Measurements from ENCODE around the gene PDE4D. TPM values are rescaled to one million over a fixed set of nuclear protein-coding genes. Genes with fewer than 3 reads are reported as not detected.

PDE4D gene
- total and polyA plus RNA-seq, 4 donors: 12.8 to 167 (median 44.5) TPM

- 98 to 100% methylated on average over 1 of the region's 1 CpG for WGBS, 2 donors
- ATAC-seq (ENCODE audit: insufficient read depth, low FRiP score): no peak
- Histone ChIP-seq H3K36me3 (ENCODE audit: control insufficient read depth in 4 of 4, insufficient read depth in 4 of 4, low read length in 4 of 4) (peaks cover 0 to 2% (median 0%) of the 10 kb centered on the region in 4 donors), H3K27ac (ENCODE audit: low read depth in 1 of 2, low read length in 1 of 2) (no peak overlapping the region), H3K9ac (ENCODE audit: insufficient read depth in 1 of 2, low read length in 2 of 2) (no peak overlapping the region), H3K27me3 (ENCODE audit: control insufficient read depth in 3 of 3, insufficient read depth in 3 of 3, low read length in 2 of 3) (no peaks in the 10 kb centered on the region), H3K4me3 (no peak overlapping the region), H3K4me1 (ENCODE audit: control insufficient read depth in 5 of 5, insufficient read depth in 5 of 5, low read length in 5 of 5) (peaks cover 0 to under 1% (median 0%) of the 10 kb centered on the region in 5 donors), H3K9me3 (ENCODE audit: control insufficient read depth in 4 of 4, insufficient read depth in 3 of 4, low read length in 3 of 4) (peaks cover 0 to 2% (median 0%) of the 10 kb centered on the region in 4 donors)
- DNase-seq: no peak
- TF ChIP-seq, protein P1, sequence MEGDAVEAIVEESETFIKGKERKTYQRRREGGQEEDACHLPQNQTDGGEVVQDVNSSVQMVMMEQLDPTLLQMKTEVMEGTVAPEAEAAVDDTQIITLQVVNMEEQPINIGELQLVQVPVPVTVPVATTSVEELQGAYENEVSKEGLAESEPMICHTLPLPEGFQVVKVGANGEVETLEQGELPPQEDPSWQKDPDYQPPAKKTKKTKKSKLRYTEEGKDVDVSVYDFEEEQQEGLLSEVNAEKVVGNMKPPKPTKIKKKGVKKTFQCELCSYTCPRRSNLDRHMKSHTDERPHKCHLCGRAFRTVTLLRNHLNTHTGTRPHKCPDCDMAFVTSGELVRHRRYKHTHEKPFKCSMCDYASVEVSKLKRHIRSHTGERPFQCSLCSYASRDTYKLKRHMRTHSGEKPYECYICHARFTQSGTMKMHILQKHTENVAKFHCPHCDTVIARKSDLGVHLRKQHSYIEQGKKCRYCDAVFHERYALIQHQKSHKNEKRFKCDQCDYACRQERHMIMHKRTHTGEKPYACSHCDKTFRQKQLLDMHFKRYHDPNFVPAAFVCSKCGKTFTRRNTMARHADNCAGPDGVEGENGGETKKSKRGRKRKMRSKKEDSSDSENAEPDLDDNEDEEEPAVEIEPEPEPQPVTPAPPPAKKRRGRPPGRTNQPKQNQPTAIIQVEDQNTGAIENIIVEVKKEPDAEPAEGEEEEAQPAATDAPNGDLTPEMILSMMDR (IDR thresholded peaks at IDR 0.05; ENCODE audit: control extremely low read depth, extremely low read depth): no peak
These were observed 173.5 kb downstream of the PDE4D start for GRCh38 chr5:59720063-59720462.

DNA sequence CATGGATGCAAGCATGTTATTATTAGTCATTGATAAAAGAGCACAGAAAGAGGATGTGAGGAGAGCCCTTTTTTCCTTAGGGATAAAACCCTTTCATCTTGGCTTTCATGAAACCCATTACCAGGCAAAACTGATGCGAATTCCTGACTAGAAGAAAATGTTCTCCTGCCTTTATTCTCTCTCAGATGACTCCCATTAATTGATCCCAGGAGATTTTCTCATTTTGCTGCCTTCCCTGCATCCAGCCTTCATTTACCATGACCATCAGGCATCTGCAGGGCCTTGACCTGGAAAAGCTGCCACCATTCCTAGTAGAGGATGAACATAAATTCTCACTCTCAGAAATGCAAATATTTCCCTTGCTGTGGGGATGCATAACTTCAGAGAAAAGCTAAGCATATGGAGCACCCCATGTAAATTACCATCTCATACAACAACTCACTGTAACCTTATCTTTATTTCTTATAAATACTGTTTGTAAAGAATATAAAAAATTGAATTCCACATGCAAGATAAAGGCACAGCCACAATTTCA is 176.5 kb downstream of the PDE4D start:
- no peak for DNase-seq
- H3K36me3 ChIP-seq (ENCODE audit: control insufficient read depth in 4 of 4, insufficient read depth in 4 of 4, low read length in 4 of 4): peaks cover 0 to 6% (median 1%) of the 10 kb centered on the region in 4 donors

GRCh38 chr5:59716029-59716428 is 177.5 kb downstream of the PDE4D start:
- no peak for DNase-seq
- 90 to 92% methylated on average over 9 of the region's 9 CpGs for WGBS, 2 donors
- Histone ChIP-seq H3K4me3 (no peak overlapping the region), H3K27ac (ENCODE audit: low read depth in 1 of 2, low read length in 1 of 2) (no peak overlapping the region), H3K4me1 (ENCODE audit: control insufficient read depth in 5 of 5, insufficient read depth in 5 of 5, low read length in 5 of 5) (peaks cover 0 to 7% (median 0%) of the 10 kb centered on the region in 5 donors), H3K36me3 (ENCODE audit: control insufficient read depth in 4 of 4, insufficient read depth in 4 of 4, low read length in 4 of 4) (peaks cover 0 to 6% (median 1%) of the 10 kb centered on the region in 4 donors), H3K9ac (ENCODE audit: insufficient read depth in 1 of 2, low read length in 2 of 2) (no peak overlapping the region), H3K9me3 (ENCODE audit: control insufficient read depth in 4 of 4, insufficient read depth in 3 of 4, low read length in 3 of 4) (peaks cover 0 to 11% (median 2%) of the 10 kb centered on the region in 4 donors), H3K27me3 (ENCODE audit: control insufficient read depth in 3 of 3, insufficient read depth in 3 of 3, low read length in 2 of 3) (no peaks in the 10 kb centered on the region)
- TF ChIP-seq, protein P1 (IDR thresholded peaks at IDR 0.05; ENCODE audit: control extremely low read depth, extremely low read depth): no peak
- no peak for ATAC-seq (ENCODE audit: insufficient read depth, low FRiP score)

More for the DNA sequence above, 176.5 kb downstream of the PDE4D start:
- no peaks in the 10 kb centered on the region for H3K4me1 ChIP-seq (ENCODE audit: control insufficient read depth in 5 of 5, insufficient read depth in 5 of 5, low read length in 5 of 5)
- no peak overlapping the region for H3K27ac ChIP-seq (ENCODE audit: low read depth in 1 of 2, low read length in 1 of 2)
- H3K9ac ChIP-seq (ENCODE audit: insufficient read depth in 1 of 2, low read length in 2 of 2): no peak overlapping the region
- no peak overlapping the region for H3K4me3 ChIP-seq
- WGBS, 2 donors: 43 to 91% methylated on average over 1 of the region's 1 CpG
- H3K27me3 ChIP-seq (ENCODE audit: control insufficient read depth in 3 of 3, insufficient read depth in 3 of 3, low read length in 2 of 3): no peaks in the 10 kb centered on the region
- peaks cover 0 to 11% (median 2%) of the 10 kb centered on the region in 4 donors for H3K9me3 ChIP-seq (ENCODE audit: control insufficient read depth in 4 of 4, insufficient read depth in 3 of 4, low read length in 3 of 4)
- no peak for ATAC-seq (ENCODE audit: insufficient read depth, low FRiP score)
- TF ChIP-seq, protein P1 (IDR thresholded peaks at IDR 0.05; ENCODE audit: control extremely low read depth, extremely low read depth): no peak

DNA sequence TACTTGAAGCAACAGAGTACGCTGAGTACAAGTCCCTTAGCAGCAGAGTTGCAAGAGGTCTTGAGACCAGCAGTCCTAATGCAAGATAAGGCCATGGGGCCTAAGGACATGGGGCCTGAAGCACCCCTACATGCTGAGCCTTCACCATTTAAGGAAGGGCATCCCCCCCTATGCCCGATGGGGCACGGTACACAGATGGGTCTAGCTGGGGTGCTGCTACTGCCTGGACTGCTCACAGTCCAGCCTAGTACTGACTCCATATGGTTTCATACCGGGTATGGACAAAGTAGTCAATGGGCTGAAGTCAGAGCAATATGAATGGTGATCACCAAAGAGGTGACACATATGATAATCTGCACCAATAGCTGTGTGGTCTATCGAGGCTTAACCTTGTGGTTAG is 178.3 kb downstream of the PDE4D start:
- H3K9ac ChIP-seq (ENCODE audit: insufficient read depth in 1 of 2, low read length in 2 of 2): no peak overlapping the region
- no peaks in the 10 kb centered on the region for H3K27me3 ChIP-seq (ENCODE audit: control insufficient read depth in 3 of 3, insufficient read depth in 3 of 3, low read length in 2 of 3)
- H3K4me3 ChIP-seq: no peak overlapping the region
- H3K27ac ChIP-seq (ENCODE audit: low read depth in 1 of 2, low read length in 1 of 2): no peak overlapping the region
- peaks cover 0 to 11% (median 2%) of the 10 kb centered on the region in 4 donors for H3K9me3 ChIP-seq (ENCODE audit: control insufficient read depth in 4 of 4, insufficient read depth in 3 of 4, low read length in 3 of 4)
- TF ChIP-seq, protein P1 (IDR thresholded peaks at IDR 0.05; ENCODE audit: control extremely low read depth, extremely low read depth): no peak
- DNase-seq (no peak), ATAC-seq (ENCODE audit: insufficient read depth, low FRiP score) (no peak)
- peaks cover 0 to 6% (median 1%) of the 10 kb centered on the region in 4 donors for H3K36me3 ChIP-seq (ENCODE audit: control insufficient read depth in 4 of 4, insufficient read depth in 4 of 4, low read length in 4 of 4)
- WGBS, 2 donors: 93% methylated on average over 5 of the region's 5 CpGs
- peaks cover 0 to 15% (median 0%) of the 10 kb centered on the region in 5 donors for H3K4me1 ChIP-seq (ENCODE audit: control insufficient read depth in 5 of 5, insufficient read depth in 5 of 5, low read length in 5 of 5)

Data from lung (tissue), 12 donors.